ENCODE measurements around the gene HPS1. TPM values are rescaled to one million over a fixed set of nuclear protein-coding genes. Genes with fewer than 3 reads are reported as not detected.

The HPS1 gene
- total and polyA plus RNA-seq, 2 of the 4 experiments (the other 2 are of a cell fraction): 14.0 to 55.2 TPM

- Histone ChIP-seq H4K91ac (ENCODE audit: insufficient read depth, low read depth, low read length) (no peak overlapping the region), H2AK9ac (replicated peaks; ENCODE audit: low read depth, low read length, poor library complexity) (no peak overlapping the region), H3K36me3 (ENCODE audit: control insufficient read depth, insufficient read depth, low read length) (peaks cover 62% of the 10 kb centered on the region), H3K9ac (ENCODE audit: low read depth, low read length) (no peak overlapping the region), H3K9me1 (ENCODE audit: insufficient read depth, low read length) (peaks cover 12% of the 10 kb centered on the region; the same call in 1 of the 2 replicates), H2BK120ac (ENCODE audit: low read depth, low read length) (no peak overlapping the region), H3K4ac (ENCODE audit: low read depth, low read length) (no peak overlapping the region), H2BK5ac (ENCODE audit: low read depth, low read length, poor library complexity, severe bottlenecking) (no peak overlapping the region), H3K56ac (ENCODE audit: extremely low read depth, insufficient read depth, low read length) (no peak overlapping the region), H3K79me1 (ENCODE audit: low read depth in 1 of 2, low read length in 2 of 2) (peaks cover 0 to 3% of the 10 kb centered on the region in 2 experiments; a peak in 2 of 4 replicates), H3K18ac (ENCODE audit: low read depth, low read length) (no peak overlapping the region), H3K4me2 (ENCODE audit: low read depth, low read length) (no peak overlapping the region), H4K20me1 (ENCODE audit: insufficient read depth, low read length) (no peaks in the 10 kb centered on the region), H3K14ac (replicated peaks; ENCODE audit: low read depth, low read length) (no peak overlapping the region), H3K23ac (ENCODE audit: low read depth, low read length) (no peak overlapping the region), H2AK5ac (ENCODE audit: low read depth, low read length) (no peak overlapping the region), H3K9me3 (ENCODE audit: control insufficient read depth, insufficient read depth, low read length) (no peaks in the 10 kb centered on the region), H3K27ac (ENCODE audit: insufficient read depth, low read length) (no peak overlapping the region), H3K27me3 (ENCODE audit: control insufficient read depth, insufficient read depth, low read length) (no peaks in the 10 kb centered on the region), H4K5ac (ENCODE audit: low read depth, low read length) (no peak overlapping the region), H3K4me1 (ENCODE audit: control insufficient read depth, insufficient read depth, low read length) (peaks cover 9% of the 10 kb centered on the region; the same call in 1 of the 2 replicates), H4K8ac (ENCODE audit: low read depth in 2 of 2, low read length in 2 of 2) (no peak overlapping the region), H2AFZ (replicated peaks; ENCODE audit: low read length, poor library complexity) (peak overlapping the region; percentile 3), H2BK20ac (ENCODE audit: low read depth, low read length) (no peak overlapping the region), H3K4me3 (ENCODE audit: insufficient read depth, low read depth, low read length) (no peak overlapping the region), H2BK15ac (ENCODE audit: low read depth, low read length) (no peak overlapping the region)
- no peak for TF ChIP-seq MXI1 (IDR thresholded peaks at IDR 0.05; ENCODE audit: borderline replicate concordance, low read depth, low read length)
- TF ChIP-seq USF2 (IDR thresholded peaks at IDR 0.05; ENCODE audit: low read depth, low read length): no peak
- no peak for TF ChIP-seq RFX5 (IDR thresholded peaks at IDR 0.05; ENCODE audit: low read depth, low read length)
- TF ChIP-seq CTCF (conservative IDR thresholded peaks at IDR 0.05; ENCODE audit: low read depth, low read length): no peak
- no peak for TF ChIP-seq MAFK (IDR thresholded peaks at IDR 0.05; ENCODE audit: low read depth, low read length)
- TF ChIP-seq RCOR1 (IDR thresholded peaks at IDR 0.05; ENCODE audit: insufficient replicate concordance, low read length): no peak
- TF ChIP-seq BHLHE40 (IDR thresholded peaks at IDR 0.05; ENCODE audit: low read depth, low read length): no peak
- no peak for TF ChIP-seq CEBPB (IDR thresholded peaks at IDR 0.05; ENCODE audit: low read depth, low read length)
- TF ChIP-seq POLR2A (IDR thresholded peaks at IDR 0.05; ENCODE audit: low read depth, low read length): no peak
- TF ChIP-seq RAD21 (IDR thresholded peaks at IDR 0.05; ENCODE audit: low read length): no peak
- TF ChIP-seq ELK1 (IDR thresholded peaks at IDR 0.05; ENCODE audit: borderline replicate concordance, low read depth, low read length): no peak
- in situ Hi-C loops (cut with MboI; ENCODE audit: low sequenced_read_pairs) (no loop called here), intact Hi-C loops (cut with micrococcal nuclease) (no loop called here), dilution Hi-C loops (cut with HindIII; ENCODE audit: low sequenced_read_pairs, unreplicated experiment) (no loop called here)
- no peak for DNase-seq
- POLR2A ChIA-PET (ENCODE audit: unreplicated experiment): no interaction called here
- no peak for ATAC-seq (ENCODE audit: low read depth)
- CTCF ChIA-PET: interaction anchor here (0.6 kb wide), 1 partner anchor 778 kb away, joined by 5 read pairs; no protein-coding TSS in a partner anchor
- WGBS, 2 experiments (ENCODE audit: extremely low coverage in 2 of 2, insufficient read length in 1 of 2): no CpG with 5 or more reads among the region's 8 CpGs
- BruUV-seq (replicated peaks): no TSS peak
Observed at GRCh38 chr10:98431016-98431415, 15.7 kb downstream of the HPS1 start.

Measured in IMR-90 (cell line).